ENCODE data around the gene CFAP70. TPM values are rescaled to one million over a fixed set of nuclear protein-coding genes. Genes with fewer than 3 reads are reported as not detected.
A peak's percentile ranks its signal among the peaks of the same experiment; 100 is the strongest.

CFAP70 gene
- total RNA-seq, 4 donors from 2014 or later, result 2.6 to 12.9 (median 4.3) TPM

DNA sequence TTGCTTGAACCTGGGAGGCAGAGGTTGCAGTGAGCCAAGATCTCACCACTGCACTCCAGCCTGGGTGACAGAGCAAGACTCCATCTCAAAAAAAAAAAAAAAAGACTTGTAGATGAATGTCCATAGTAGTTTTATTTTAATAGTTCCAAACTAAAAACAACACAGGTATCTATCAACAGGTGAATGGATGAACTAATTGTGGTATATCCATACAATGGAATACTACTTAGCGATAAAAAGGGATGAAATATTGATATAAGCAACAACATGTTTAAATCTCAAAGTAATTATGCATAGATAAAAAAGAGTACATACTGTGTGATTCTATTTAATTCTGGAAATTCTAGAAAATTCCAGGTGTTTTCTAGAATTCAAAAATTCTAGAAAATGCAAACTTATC lies 68.7 kb downstream of the CFAP70 start:
- Histone ChIP-seq H3K4me3 (no peak overlapping the region), H3K9me3 (no peaks in the 10 kb centered on the region), H3K27ac (no peak overlapping the region), H3K27me3 (no peaks in the 10 kb centered on the region), H3K4me1 (no peaks in the 10 kb centered on the region), H3K36me3 (peaks cover 4% of the 10 kb centered on the region)
- TF ChIP-seq POLR2AphosphoS5 (IDR thresholded peaks at IDR 0.05) (no peak), EP300 (IDR thresholded peaks at IDR 0.05) (no peak), POLR2A (IDR thresholded peaks at IDR 0.05) (no peak)
- TF ChIP-seq, protein P1, sequence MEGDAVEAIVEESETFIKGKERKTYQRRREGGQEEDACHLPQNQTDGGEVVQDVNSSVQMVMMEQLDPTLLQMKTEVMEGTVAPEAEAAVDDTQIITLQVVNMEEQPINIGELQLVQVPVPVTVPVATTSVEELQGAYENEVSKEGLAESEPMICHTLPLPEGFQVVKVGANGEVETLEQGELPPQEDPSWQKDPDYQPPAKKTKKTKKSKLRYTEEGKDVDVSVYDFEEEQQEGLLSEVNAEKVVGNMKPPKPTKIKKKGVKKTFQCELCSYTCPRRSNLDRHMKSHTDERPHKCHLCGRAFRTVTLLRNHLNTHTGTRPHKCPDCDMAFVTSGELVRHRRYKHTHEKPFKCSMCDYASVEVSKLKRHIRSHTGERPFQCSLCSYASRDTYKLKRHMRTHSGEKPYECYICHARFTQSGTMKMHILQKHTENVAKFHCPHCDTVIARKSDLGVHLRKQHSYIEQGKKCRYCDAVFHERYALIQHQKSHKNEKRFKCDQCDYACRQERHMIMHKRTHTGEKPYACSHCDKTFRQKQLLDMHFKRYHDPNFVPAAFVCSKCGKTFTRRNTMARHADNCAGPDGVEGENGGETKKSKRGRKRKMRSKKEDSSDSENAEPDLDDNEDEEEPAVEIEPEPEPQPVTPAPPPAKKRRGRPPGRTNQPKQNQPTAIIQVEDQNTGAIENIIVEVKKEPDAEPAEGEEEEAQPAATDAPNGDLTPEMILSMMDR (IDR thresholded peaks at IDR 0.05), result no peak
- WGBS, result 95% methylated on average over 1 of the region's 1 CpG
- DNase-seq (ENCODE audit: low spot score in 2 of 2), result no peak

DNA sequence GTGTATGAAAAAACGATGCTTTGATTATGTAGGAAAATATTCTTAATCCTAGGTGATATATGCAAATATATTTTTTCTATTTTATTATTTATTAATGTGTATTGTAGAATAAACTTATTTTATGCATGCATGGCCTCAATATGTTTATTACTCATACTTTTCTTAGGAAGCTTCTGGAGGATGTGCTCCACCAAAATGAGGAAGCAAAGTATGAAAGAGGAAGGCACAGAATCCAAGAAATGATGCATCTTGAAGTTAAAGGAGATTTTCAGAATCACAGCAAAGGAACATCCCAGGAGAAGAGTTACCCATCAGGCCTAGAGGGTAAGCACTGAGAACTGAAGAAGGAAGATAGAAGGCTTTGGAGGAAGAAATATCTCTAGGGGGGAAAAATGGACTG lies 71.2 kb downstream of the CFAP70 start:
- Histone ChIP-seq H3K27ac (no peak overlapping the region), H3K4me3 (no peak overlapping the region), H3K4me1 (no peaks in the 10 kb centered on the region), H3K36me3 (peaks cover 4% of the 10 kb centered on the region), H3K9me3 (no peaks in the 10 kb centered on the region), H3K27me3 (no peaks in the 10 kb centered on the region)
- TF ChIP-seq EP300 (IDR thresholded peaks at IDR 0.05) (no peak), POLR2A (IDR thresholded peaks at IDR 0.05) (no peak), POLR2AphosphoS5 (IDR thresholded peaks at IDR 0.05) (no peak)
- TF ChIP-seq, protein P1 (IDR thresholded peaks at IDR 0.05), result no peak
- 75% methylated on average over 1 of the region's 1 CpG for WGBS
- DNase-seq (ENCODE audit: low spot score in 2 of 2), result no peak

DNA sequence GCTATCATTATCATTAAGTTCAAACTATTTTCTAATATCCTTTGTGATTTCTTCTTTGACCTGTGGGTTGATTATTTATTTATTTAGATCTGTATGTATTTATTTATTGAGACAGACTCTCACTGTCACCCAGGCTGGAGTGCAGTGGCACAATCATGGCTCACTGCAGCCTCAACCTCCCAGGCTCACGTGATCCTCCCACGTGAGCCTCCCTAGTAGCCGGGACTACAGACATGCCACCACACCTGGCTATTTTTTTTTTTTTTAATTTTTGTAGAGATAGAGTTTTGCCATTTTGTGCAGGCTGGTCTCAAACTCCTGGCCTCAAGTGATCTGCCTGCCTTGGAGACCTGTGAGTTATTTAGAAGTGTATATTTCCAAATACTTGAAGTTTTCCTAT lies 77.6 kb downstream of the CFAP70 start:
- Histone ChIP-seq H3K9me3 (no peaks in the 10 kb centered on the region), H3K36me3 (no peaks in the 10 kb centered on the region), H3K4me3 (no peak overlapping the region), H3K27me3 (no peaks in the 10 kb centered on the region), H3K4me1 (no peaks in the 10 kb centered on the region), H3K27ac (no peak overlapping the region)
- TF ChIP-seq POLR2A (IDR thresholded peaks at IDR 0.05) (no peak), POLR2AphosphoS5 (IDR thresholded peaks at IDR 0.05) (no peak), EP300 (IDR thresholded peaks at IDR 0.05) (no peak)
- TF ChIP-seq, protein P1 (IDR thresholded peaks at IDR 0.05), result no peak
- 83% methylated on average over 3 of the region's 3 CpGs for WGBS
- no peak for DNase-seq (ENCODE audit: low spot score in 2 of 2)

DNA sequence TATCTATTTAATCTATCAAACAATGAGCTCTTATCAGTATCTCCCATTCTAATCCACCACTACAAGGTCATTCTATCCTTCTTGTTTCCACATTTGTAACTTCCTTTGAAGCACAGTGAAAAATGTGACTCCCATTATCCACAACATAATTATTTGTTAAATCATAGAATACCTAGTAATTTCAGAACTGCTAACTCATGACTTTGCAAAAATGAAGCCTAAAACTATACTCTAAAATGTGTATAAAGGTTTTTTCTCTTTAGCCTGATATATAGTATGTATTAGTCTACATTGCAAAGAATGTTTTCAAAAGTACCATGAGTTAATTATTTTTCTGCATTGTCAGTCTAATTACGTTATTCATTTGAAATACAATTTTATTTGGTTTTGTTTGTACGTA lies 94.2 kb downstream of the CFAP70 start:
- no peak for DNase-seq (ENCODE audit: low spot score in 2 of 2)
- TF ChIP-seq POLR2A (IDR thresholded peaks at IDR 0.05), result no peak
- TF ChIP-seq, protein P1 (IDR thresholded peaks at IDR 0.05), result no peak
- no peak for TF ChIP-seq POLR2AphosphoS5 (IDR thresholded peaks at IDR 0.05)
- no peak for TF ChIP-seq EP300 (IDR thresholded peaks at IDR 0.05)
- Histone ChIP-seq H3K27me3 (no peaks in the 10 kb centered on the region), H3K4me1 (no peaks in the 10 kb centered on the region), H3K4me3 (no peak overlapping the region), H3K27ac (no peak overlapping the region), H3K9me3 (no peaks in the 10 kb centered on the region), H3K36me3 (no peaks in the 10 kb centered on the region)
- 90% methylated on average over 2 of the region's 2 CpGs for WGBS

DNA sequence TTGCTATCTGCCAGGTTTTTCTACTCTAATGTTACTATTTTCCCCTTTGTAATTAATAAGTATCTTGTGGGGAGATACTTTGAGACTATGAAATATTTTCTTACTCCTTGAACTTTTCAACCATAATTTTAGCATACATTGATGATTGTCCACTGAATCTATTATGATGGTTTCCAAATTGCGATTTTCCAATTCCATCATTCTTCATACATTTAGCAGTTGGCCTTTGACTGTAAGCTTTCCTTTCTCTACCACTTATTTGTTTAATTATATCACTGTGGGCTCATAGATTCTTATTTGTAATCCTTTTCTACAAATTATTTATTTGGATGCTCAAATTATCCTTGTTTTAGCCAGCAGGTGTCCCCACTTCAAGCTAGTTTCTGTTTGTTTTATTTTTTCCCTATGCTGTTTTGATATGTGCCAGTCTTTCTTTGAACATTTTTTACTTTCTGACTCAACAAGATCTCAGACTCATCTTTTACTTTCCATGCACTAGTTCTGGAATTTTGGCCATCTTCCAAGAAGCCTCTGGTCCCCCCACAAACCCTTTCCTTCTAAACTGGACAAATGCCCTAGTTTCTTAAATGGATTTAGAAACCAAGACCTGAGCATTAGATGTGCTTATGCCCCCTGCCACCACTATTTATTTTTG lies 94.8 kb downstream of the CFAP70 start:
- TF ChIP-seq EP300 (IDR thresholded peaks at IDR 0.05), result no peak
- TF ChIP-seq, protein P1 (IDR thresholded peaks at IDR 0.05), result peak in 1 of 2 donors; percentile 29
- H3K27ac ChIP-seq, result no peak overlapping the region
- H3K27me3 ChIP-seq, result no peaks in the 10 kb centered on the region
- no peak overlapping the region for H3K4me3 ChIP-seq
- WGBS, result 55% methylated on average over 1 of the region's 1 CpG
- no peaks in the 10 kb centered on the region for H3K9me3 ChIP-seq
- no peak for DNase-seq (ENCODE audit: low spot score in 2 of 2)
- no peaks in the 10 kb centered on the region for H3K36me3 ChIP-seq
- no peaks in the 10 kb centered on the region for H3K4me1 ChIP-seq
